ENCODE measurements around the gene CERS6.

DNA sequence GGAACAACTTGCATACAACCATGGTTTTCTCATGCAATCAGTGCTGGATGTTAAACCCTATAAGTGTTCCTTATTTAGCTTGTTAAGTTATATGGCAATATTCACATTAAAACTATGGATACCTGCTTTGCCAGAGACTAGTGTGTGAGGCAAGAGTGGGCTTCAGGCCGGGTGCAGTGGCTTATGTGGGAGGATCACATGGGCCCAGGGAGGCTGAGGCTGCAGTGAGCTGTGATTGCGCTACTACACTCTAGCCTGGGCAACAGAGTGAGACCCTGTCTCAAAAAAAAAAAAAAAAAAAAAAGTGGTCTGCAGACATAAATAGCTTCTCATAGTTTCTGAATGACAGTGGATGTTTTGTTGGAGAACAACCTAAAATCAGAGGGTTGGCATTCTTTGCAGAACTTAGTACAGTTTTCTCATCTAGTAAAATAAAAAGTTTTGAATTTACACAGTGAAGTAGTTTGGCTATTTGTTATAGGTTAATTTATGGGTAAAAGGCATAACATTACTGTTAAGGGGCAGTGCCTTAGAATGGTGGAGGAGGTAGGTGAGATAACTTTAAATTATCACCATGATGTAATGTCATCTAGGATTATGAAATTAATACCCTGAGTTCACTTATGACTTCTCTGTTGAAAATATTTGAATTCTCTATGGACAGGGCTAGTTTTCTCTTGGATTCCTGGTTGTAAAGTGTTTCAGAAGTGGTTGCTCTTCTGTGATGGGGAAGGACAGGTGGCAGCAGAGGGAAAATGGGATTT lies 5.3 kb downstream of the CERS6 start:
- TF ChIP-seq, protein P1, sequence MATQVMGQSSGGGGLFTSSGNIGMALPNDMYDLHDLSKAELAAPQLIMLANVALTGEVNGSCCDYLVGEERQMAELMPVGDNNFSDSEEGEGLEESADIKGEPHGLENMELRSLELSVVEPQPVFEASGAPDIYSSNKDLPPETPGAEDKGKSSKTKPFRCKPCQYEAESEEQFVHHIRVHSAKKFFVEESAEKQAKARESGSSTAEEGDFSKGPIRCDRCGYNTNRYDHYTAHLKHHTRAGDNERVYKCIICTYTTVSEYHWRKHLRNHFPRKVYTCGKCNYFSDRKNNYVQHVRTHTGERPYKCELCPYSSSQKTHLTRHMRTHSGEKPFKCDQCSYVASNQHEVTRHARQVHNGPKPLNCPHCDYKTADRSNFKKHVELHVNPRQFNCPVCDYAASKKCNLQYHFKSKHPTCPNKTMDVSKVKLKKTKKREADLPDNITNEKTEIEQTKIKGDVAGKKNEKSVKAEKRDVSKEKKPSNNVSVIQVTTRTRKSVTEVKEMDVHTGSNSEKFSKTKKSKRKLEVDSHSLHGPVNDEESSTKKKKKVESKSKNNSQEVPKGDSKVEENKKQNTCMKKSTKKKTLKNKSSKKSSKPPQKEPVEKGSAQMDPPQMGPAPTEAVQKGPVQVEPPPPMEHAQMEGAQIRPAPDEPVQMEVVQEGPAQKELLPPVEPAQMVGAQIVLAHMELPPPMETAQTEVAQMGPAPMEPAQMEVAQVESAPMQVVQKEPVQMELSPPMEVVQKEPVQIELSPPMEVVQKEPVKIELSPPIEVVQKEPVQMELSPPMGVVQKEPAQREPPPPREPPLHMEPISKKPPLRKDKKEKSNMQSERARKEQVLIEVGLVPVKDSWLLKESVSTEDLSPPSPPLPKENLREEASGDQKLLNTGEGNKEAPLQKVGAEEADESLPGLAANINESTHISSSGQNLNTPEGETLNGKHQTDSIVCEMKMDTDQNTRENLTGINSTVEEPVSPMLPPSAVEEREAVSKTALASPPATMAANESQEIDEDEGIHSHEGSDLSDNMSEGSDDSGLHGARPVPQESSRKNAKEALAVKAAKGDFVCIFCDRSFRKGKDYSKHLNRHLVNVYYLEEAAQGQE (tag by site-specific recombination; IDR thresholded peaks at IDR 0.05): no peak
- TF ChIP-seq ZNF610 (tag by site-specific recombination; IDR thresholded peaks at IDR 0.05; ENCODE audit: borderline replicate concordance) (no peak), ZNF747 (tag by site-specific recombination; IDR thresholded peaks at IDR 0.05) (no peak), ZNF560 (tag by site-specific recombination; IDR thresholded peaks at IDR 0.05; ENCODE audit: borderline replicate concordance) (no peak), ZSCAN30 (tag by site-specific recombination; IDR thresholded peaks at IDR 0.05) (no peak), ZNF146 (tag by site-specific recombination; IDR thresholded peaks at IDR 0.05) (no peak), ZNF830 (tag by site-specific recombination; IDR thresholded peaks at IDR 0.05; ENCODE audit: low read depth) (no peak), ZNF184 (tag by site-specific recombination; IDR thresholded peaks at IDR 0.05) (no peak)
- TF ChIP-seq, protein P2, sequence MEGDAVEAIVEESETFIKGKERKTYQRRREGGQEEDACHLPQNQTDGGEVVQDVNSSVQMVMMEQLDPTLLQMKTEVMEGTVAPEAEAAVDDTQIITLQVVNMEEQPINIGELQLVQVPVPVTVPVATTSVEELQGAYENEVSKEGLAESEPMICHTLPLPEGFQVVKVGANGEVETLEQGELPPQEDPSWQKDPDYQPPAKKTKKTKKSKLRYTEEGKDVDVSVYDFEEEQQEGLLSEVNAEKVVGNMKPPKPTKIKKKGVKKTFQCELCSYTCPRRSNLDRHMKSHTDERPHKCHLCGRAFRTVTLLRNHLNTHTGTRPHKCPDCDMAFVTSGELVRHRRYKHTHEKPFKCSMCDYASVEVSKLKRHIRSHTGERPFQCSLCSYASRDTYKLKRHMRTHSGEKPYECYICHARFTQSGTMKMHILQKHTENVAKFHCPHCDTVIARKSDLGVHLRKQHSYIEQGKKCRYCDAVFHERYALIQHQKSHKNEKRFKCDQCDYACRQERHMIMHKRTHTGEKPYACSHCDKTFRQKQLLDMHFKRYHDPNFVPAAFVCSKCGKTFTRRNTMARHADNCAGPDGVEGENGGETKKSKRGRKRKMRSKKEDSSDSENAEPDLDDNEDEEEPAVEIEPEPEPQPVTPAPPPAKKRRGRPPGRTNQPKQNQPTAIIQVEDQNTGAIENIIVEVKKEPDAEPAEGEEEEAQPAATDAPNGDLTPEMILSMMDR (tag by site-specific recombination; IDR thresholded peaks at IDR 0.05): no peak
- TF ChIP-seq, protein P3, sequence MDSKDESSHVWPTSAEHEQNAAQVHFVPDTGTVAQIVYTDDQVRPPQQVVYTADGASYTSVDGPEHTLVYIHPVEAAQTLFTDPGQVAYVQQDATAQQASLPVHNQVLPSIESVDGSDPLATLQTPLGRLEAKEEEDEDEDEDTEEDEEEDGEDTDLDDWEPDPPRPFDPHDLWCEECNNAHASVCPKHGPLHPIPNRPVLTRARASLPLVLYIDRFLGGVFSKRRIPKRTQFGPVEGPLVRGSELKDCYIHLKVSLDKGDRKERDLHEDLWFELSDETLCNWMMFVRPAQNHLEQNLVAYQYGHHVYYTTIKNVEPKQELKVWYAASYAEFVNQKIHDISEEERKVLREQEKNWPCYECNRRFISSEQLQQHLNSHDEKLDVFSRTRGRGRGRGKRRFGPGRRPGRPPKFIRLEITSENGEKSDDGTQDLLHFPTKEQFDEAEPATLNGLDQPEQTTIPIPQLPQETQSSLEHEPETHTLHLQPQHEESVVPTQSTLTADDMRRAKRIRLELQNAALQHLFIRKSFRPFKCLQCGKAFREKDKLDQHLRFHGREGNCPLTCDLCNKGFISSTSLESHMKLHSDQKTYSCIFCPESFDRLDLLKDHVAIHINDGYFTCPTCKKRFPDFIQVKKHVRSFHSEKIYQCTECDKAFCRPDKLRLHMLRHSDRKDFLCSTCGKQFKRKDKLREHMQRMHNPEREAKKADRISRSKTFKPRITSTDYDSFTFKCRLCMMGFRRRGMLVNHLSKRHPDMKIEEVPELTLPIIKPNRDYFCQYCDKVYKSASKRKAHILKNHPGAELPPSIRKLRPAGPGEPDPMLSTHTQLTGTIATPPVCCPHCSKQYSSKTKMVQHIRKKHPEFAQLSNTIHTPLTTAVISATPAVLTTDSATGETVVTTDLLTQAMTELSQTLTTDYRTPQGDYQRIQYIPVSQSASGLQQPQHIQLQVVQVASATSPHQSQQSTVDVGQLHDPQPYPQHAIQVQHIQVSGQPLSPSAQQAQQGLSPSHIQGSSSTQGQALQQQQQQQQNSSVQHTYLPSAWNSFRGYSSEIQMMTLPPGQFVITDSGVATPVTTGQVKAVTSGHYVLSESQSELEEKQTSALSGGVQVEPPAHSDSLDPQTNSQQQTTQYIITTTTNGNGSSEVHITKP (tag by site-specific recombination; IDR thresholded peaks at IDR 0.05): no peak
- TF ChIP-seq, protein P4, sequence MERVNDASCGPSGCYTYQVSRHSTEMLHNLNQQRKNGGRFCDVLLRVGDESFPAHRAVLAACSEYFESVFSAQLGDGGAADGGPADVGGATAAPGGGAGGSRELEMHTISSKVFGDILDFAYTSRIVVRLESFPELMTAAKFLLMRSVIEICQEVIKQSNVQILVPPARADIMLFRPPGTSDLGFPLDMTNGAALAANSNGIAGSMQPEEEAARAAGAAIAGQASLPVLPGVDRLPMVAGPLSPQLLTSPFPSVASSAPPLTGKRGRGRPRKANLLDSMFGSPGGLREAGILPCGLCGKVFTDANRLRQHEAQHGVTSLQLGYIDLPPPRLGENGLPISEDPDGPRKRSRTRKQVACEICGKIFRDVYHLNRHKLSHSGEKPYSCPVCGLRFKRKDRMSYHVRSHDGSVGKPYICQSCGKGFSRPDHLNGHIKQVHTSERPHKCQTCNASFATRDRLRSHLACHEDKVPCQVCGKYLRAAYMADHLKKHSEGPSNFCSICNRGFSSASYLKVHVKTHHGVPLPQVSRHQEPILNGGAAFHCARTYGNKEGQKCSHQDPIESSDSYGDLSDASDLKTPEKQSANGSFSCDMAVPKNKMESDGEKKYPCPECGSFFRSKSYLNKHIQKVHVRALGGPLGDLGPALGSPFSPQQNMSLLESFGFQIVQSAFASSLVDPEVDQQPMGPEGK (tag by site-specific recombination; IDR thresholded peaks at IDR 0.05): no peak
